ENCODE measurements around the gene SLC8A3. TPM values are rescaled to one million over a fixed set of nuclear protein-coding genes. Genes with fewer than 3 reads are reported as not detected.
"Not testable (repeated sequence)": the region's sequence is repeated elsewhere in the genome, so short reads cannot be mapped to it uniquely, and the experiment has no call there.

The SLC8A3 gene
- under 0.01 TPM in 2 replicates for total RNA-seq

- DNase-seq (ENCODE audit: insufficient read length, low spot score, missing footprints): peak; percentile 88
- peaks cover 30% of the 10 kb centered on the region for H3K27me3 ChIP-seq (ENCODE audit: insufficient read depth, low read length)
- H3K4me1 ChIP-seq (ENCODE audit: insufficient read depth, low read length): peaks cover 5% of the 10 kb centered on the region
- no peaks in the 10 kb centered on the region for H4K20me1 ChIP-seq (ENCODE audit: insufficient read depth, low read length)
- H3K36me3 ChIP-seq (ENCODE audit: insufficient read depth, low read length): no peaks in the 10 kb centered on the region
- peak within 1 kb of the TSS; percentile 65 for H2AFZ ChIP-seq (ENCODE audit: low read length)
- H3K27ac ChIP-seq (ENCODE audit: low read depth, low read length): no peak within 1 kb of the TSS
- H3K79me2 ChIP-seq (ENCODE audit: insufficient read depth, low read length): no peaks in the 10 kb centered on the region
- no peaks in the 10 kb centered on the region for H3K9me3 ChIP-seq (ENCODE audit: low read depth, low read length)
- TF ChIP-seq CTCF (IDR thresholded peaks at IDR 0.05; ENCODE audit: extremely low read depth, low read depth, low read length): no peak
- peak within 1 kb of the TSS; percentile 61 for H3K4me3 ChIP-seq (ENCODE audit: insufficient read depth, low read length)
- peak within 1 kb of the TSS; percentile 84 for H3K4me2 ChIP-seq (ENCODE audit: insufficient read depth, low read length)
Observed at GRCh38 chr14:70188659-70189455, at the start of gene SLC8A3. TSS of gene SLC8A3 (minus strand) at chr14:70188951. CDS start at chr14:70168422, 20,529 bp downstream.

- Histone ChIP-seq H3K4me3 (ENCODE audit: insufficient read depth, low read length) (no peak overlapping the region), H3K79me2 (ENCODE audit: insufficient read depth, low read length) (no peaks in the 10 kb centered on the region), H3K4me2 (ENCODE audit: insufficient read depth, low read length) (no peak overlapping the region), H3K9me3 (ENCODE audit: low read depth, low read length) (no peaks in the 10 kb centered on the region), H3K36me3 (ENCODE audit: insufficient read depth, low read length) (no peaks in the 10 kb centered on the region), H3K4me1 (ENCODE audit: insufficient read depth, low read length) (no peaks in the 10 kb centered on the region), H3K27me3 (ENCODE audit: insufficient read depth, low read length) (no peaks in the 10 kb centered on the region), H3K27ac (ENCODE audit: low read depth, low read length) (no peak overlapping the region), H4K20me1 (ENCODE audit: insufficient read depth, low read length) (no peaks in the 10 kb centered on the region), H2AFZ (ENCODE audit: low read length) (no peak overlapping the region)
- no peak for TF ChIP-seq CTCF (IDR thresholded peaks at IDR 0.05; ENCODE audit: extremely low read depth, low read depth, low read length)
- no peak for DNase-seq (ENCODE audit: insufficient read length, low spot score, missing footprints)
Observed at GRCh38 chr14:70237710-70238109, 49.0 kb upstream of the SLC8A3 start.

GRCh38 chr14:70234066-70234950 lies 45.6 kb upstream of the SLC8A3 start:
- H3K4me2 ChIP-seq (ENCODE audit: insufficient read depth, low read length): no peak overlapping the region
- no peaks in the 10 kb centered on the region for H3K4me1 ChIP-seq (ENCODE audit: insufficient read depth, low read length)
- no peak for DNase-seq (ENCODE audit: insufficient read length, low spot score, missing footprints)
- H3K36me3 ChIP-seq (ENCODE audit: insufficient read depth, low read length): no peaks in the 10 kb centered on the region
- no peak overlapping the region for H3K4me3 ChIP-seq (ENCODE audit: insufficient read depth, low read length)
- no peak overlapping the region for H2AFZ ChIP-seq (ENCODE audit: low read length)
- H3K27ac ChIP-seq (ENCODE audit: low read depth, low read length): no peak overlapping the region
- no peaks in the 10 kb centered on the region for H3K27me3 ChIP-seq (ENCODE audit: insufficient read depth, low read length)
- no peaks in the 10 kb centered on the region for H4K20me1 ChIP-seq (ENCODE audit: insufficient read depth, low read length)
- no peak for TF ChIP-seq CTCF (IDR thresholded peaks at IDR 0.05; ENCODE audit: extremely low read depth, low read depth, low read length)
- H3K9me3 ChIP-seq (ENCODE audit: low read depth, low read length): no peaks in the 10 kb centered on the region
- no peaks in the 10 kb centered on the region for H3K79me2 ChIP-seq (ENCODE audit: insufficient read depth, low read length)

GRCh38 chr14:70231756-70232544 lies 43.2 kb upstream of the SLC8A3 start:
- not testable (repeated sequence) for H3K4me2 ChIP-seq (ENCODE audit: insufficient read depth, low read length); H4K20me1 ChIP-seq (ENCODE audit: insufficient read depth, low read length); DNase-seq (ENCODE audit: insufficient read length, low spot score, missing footprints); H2AFZ ChIP-seq (ENCODE audit: low read length); H3K27me3 ChIP-seq (ENCODE audit: insufficient read depth, low read length); H3K9me3 ChIP-seq (ENCODE audit: low read depth, low read length); H3K4me3 ChIP-seq (ENCODE audit: insufficient read depth, low read length); H3K27ac ChIP-seq (ENCODE audit: low read depth, low read length); H3K79me2 ChIP-seq (ENCODE audit: insufficient read depth, low read length); H3K4me1 ChIP-seq (ENCODE audit: insufficient read depth, low read length); H3K36me3 ChIP-seq (ENCODE audit: insufficient read depth, low read length)

- not testable (repeated sequence) for H3K36me3 ChIP-seq (ENCODE audit: insufficient read depth, low read length); H4K20me1 ChIP-seq (ENCODE audit: insufficient read depth, low read length); H2AFZ ChIP-seq (ENCODE audit: low read length)
Observed at GRCh38 chr14:70229877-70230640, 41.3 kb upstream of the SLC8A3 start.

More at GRCh38 chr14:70229877-70230640, 41.3 kb upstream of the SLC8A3 start:
- DNase-seq (ENCODE audit: insufficient read length, low spot score, missing footprints); H3K4me2 ChIP-seq (ENCODE audit: insufficient read depth, low read length); H3K4me1 ChIP-seq (ENCODE audit: insufficient read depth, low read length); H3K4me3 ChIP-seq (ENCODE audit: insufficient read depth, low read length); H3K27ac ChIP-seq (ENCODE audit: low read depth, low read length); H3K79me2 ChIP-seq (ENCODE audit: insufficient read depth, low read length); H3K27me3 ChIP-seq (ENCODE audit: insufficient read depth, low read length); H3K9me3 ChIP-seq (ENCODE audit: low read depth, low read length): not testable (repeated sequence)

Data from osteoblast (primary cell).